GM10248 (cell line): ENCODE measurements around the gene NQO1.

ENCODE experiments used
- CTCF ChIA-PET: fragments of 300-600 bp; sonication (Branson Sonifier 250); formaldehyde crosslinking; extraction: SDS; loops from one replicate; lab custom pipeline; 2021; ENCODE audit warnings: antibody characterized with exemption; lab: Yijun Ruan, JAX
- POLR2A ChIA-PET: fragments of 350-650 bp; sonication (Branson Sonifier 250); formaldehyde crosslinking; extraction: SDS; loops from one replicate; lab custom pipeline; 2020; ENCODE audit warnings: antibody characterized with exemption; lab: Yijun Ruan, JAX
- DNase-seq: peaks from one replicate; pipeline ENCODE4 v3.0.0; 2012; ENCODE audit errors: extremely low spot score
- CTCF ChIP-seq: IDR thresholded peaks from 2 replicates; pipeline ENCODE4 v1.5.1; 2012; ENCODE audit warnings: mild to moderate bottlenecking, low read depth; ENCODE audit errors: extremely low read depth, missing control alignments, control extremely low read depth

The NQO1 gene

GRCh38 chr16:69718111-69718764 lies 8.1 kb downstream of the NQO1 start:
- CTCF ChIA-PET = interaction anchor here (0.9 to 1.7 kb wide), 3 partner anchors 10 to 322 kb away, joined by 3 to 11 read pairs (median 6); partner anchors contain the start of gene NOB1

GRCh38 chr16:69717066-69717465 lies 9.3 kb downstream of the NQO1 start:
- ChIA-PET POLR2A (no interaction called here), CTCF (interaction anchor here (1.7 kb wide), 2 partner anchors 9 to 37 kb away, joined by 6 to 11 read pairs; partner anchors contain the start of gene NOB1)

More at GRCh38 chr16:69718111-69718764, 8.1 kb downstream of the NQO1 start:
- POLR2A ChIA-PET = no interaction called here
- no peak for TF ChIP-seq CTCF
- DNase-seq = no peak

GRCh38 chr16:69712914-69713581 lies 13.3 kb downstream of the NQO1 start:
- no peak for DNase-seq
- TF ChIP-seq CTCF = no peak
- ChIA-PET CTCF (interaction anchor here (0.7 kb wide), 2 partner anchors 9 to 41 kb away, joined by 3 to 4 read pairs; partner anchors contain the start of gene NOB1), POLR2A (no interaction called here)

More at GRCh38 chr16:69717066-69717465, 9.3 kb downstream of the NQO1 start:
- TF ChIP-seq CTCF = no peak
- DNase-seq = no peak

- DNase-seq = no peak
- ChIA-PET CTCF (interaction anchor here (4.9 kb wide), 1 partner anchor 13 kb away, joined by 49 read pairs; the partner anchor contains the start of gene NQO1), POLR2A (no interaction called here)
- no peak for TF ChIP-seq CTCF
These were observed 14.1 kb downstream of the NQO1 start for GRCh38 chr16:69712277-69712676.

GRCh38 chr16:69711115-69711740 lies 15.1 kb downstream of the NQO1 start:
- TF ChIP-seq CTCF = no peak
- POLR2A ChIA-PET = interaction anchor here (0.7 kb wide), 1 partner anchor 51 kb away, joined by 4 read pairs; no protein-coding TSS in a partner anchor
- CTCF ChIA-PET = interaction anchor here (2.1 to 4.9 kb wide), 4 partner anchors 11 to 219 kb away, joined by 8 to 49 read pairs (median 18); partner anchors contain the start of genes NOB1 and NQO1
- DNase-seq = no peak
